ENCODE results near the gene NECTIN1. TPM values are rescaled to one million over a fixed set of nuclear protein-coding genes. Genes with fewer than 3 reads are reported as not detected.

Gene NECTIN1
- total RNA-seq, 1 experiment from 2014 or later = 23.8 TPM

GRCh38 chr11:119673052-119673758 lies 55.8 kb downstream of the NECTIN1 start:
- Histone ChIP-seq H3K27ac (ENCODE audit: low read depth, low read length) (no peak overlapping the region), H3K4me1 (ENCODE audit: control insufficient read depth in 1 of 2, insufficient read depth in 2 of 2, low read length in 2 of 2) (peaks cover 2 to 18% of the 10 kb centered on the region in 2 experiments; a peak in 2 of 4 replicates), H3K4me2 (ENCODE audit: low read length) (no peak overlapping the region), H3K36me3 (ENCODE audit: control insufficient read depth in 1 of 2, insufficient read depth in 2 of 2, low read length in 2 of 2) (peaks cover 6 to 9% of the 10 kb centered on the region in 2 experiments; a peak in 3 of 4 replicates), H2AFZ (ENCODE audit: low read depth, low read length, poor library complexity, severe bottlenecking) (no peak overlapping the region), H4K20me1 (ENCODE audit: insufficient read depth) (no peaks in the 10 kb centered on the region), H3K4me3 (replicated peaks in 1 of 2; ENCODE audit: low read depth in 1 of 2, low read length in 2 of 2) (no peak overlapping the region), H3K9me3 (ENCODE audit: control insufficient read depth in 1 of 2, insufficient read depth in 1 of 2, low read depth in 1 of 2, low read length in 2 of 2) (no peaks in the 10 kb centered on the region; a peak in 1 of 4 replicates), H3K27me3 (ENCODE audit: insufficient read depth, low read length) (no peaks in the 10 kb centered on the region), H3K9me2 (ENCODE audit: insufficient read depth) (no peaks in the 10 kb centered on the region), H3K79me2 (ENCODE audit: insufficient read depth, low read length) (no peaks in the 10 kb centered on the region), H3K9ac (ENCODE audit: low read length) (no peak overlapping the region)
- ChIA-PET CTCF (no interaction called here), POLR2A (no interaction called here), RAD21 (ENCODE audit: low non-redundant PET in 1 of 2, low total read pairs in 2 of 2, uncharacterized antibody in 2 of 2, unreplicated experiment in 2 of 2) (no interaction called here)
- intact Hi-C loops (cut with micrococcal nuclease) = no loop called here
- BruUV-seq (replicated peaks) = no TSS peak
- no peak for DNase-seq (ENCODE audit: low read depth, low spot score)
- no peak for ATAC-seq
- TF ChIP-seq ELF1 (IDR thresholded peaks at IDR 0.05; ENCODE audit: borderline replicate concordance, low read depth) (no peak), REST (IDR thresholded peaks at IDR 0.05; ENCODE audit: low read depth) (no peak), SIN3A (IDR thresholded peaks at IDR 0.05; ENCODE audit: low read depth) (no peak), TCF7L2 (IDR thresholded peaks at IDR 0.05; ENCODE audit: borderline replicate concordance, extremely low read depth, insufficient read depth, insufficient read length) (no peak), EZH2phosphoT487 (IDR thresholded peaks at IDR 0.05; ENCODE audit: borderline replicate concordance) (no peak), CEBPB (IDR thresholded peaks at IDR 0.05; ENCODE audit: low read depth) (no peak), CBX3 (IDR thresholded peaks at IDR 0.05; ENCODE audit: low read depth) (no peak), SP1 (IDR thresholded peaks at IDR 0.05; ENCODE audit: low read depth) (no peak), JUND (IDR thresholded peaks at IDR 0.05) (no peak), SRF (IDR thresholded peaks at IDR 0.05; ENCODE audit: low read depth) (no peak), FOSL1 (IDR thresholded peaks at IDR 0.05; ENCODE audit: low read depth) (no peak), ZFX (IDR thresholded peaks at IDR 0.05) (no peak)

Data from HCT116 (cell line).